ENCODE data around the gene FAM187B. TPM values are rescaled to one million over a fixed set of nuclear protein-coding genes. Genes with fewer than 3 reads are reported as not detected.

Gene FAM187B
- total RNA-seq, 1 experiment from 2014 or later = not detected

- Mint-ChIP-seq H3K9me3 (ENCODE audit: low read depth, unreplicated experiment) (peaks cover 6% of the 10 kb centered on the region), H3K27ac (ENCODE audit: unreplicated experiment) (no peak overlapping the region), H3K4me3 (ENCODE audit: low read depth, unreplicated experiment) (no peak overlapping the region), H3K27me3 (ENCODE audit: unreplicated experiment) (no peaks in the 10 kb centered on the region), H3K4me1 (ENCODE audit: low read depth, unreplicated experiment) (no peaks in the 10 kb centered on the region), H3K36me3 (ENCODE audit: insufficient read depth, unreplicated experiment) (no peaks in the 10 kb centered on the region)
- TF ChIP-seq, protein P1, sequence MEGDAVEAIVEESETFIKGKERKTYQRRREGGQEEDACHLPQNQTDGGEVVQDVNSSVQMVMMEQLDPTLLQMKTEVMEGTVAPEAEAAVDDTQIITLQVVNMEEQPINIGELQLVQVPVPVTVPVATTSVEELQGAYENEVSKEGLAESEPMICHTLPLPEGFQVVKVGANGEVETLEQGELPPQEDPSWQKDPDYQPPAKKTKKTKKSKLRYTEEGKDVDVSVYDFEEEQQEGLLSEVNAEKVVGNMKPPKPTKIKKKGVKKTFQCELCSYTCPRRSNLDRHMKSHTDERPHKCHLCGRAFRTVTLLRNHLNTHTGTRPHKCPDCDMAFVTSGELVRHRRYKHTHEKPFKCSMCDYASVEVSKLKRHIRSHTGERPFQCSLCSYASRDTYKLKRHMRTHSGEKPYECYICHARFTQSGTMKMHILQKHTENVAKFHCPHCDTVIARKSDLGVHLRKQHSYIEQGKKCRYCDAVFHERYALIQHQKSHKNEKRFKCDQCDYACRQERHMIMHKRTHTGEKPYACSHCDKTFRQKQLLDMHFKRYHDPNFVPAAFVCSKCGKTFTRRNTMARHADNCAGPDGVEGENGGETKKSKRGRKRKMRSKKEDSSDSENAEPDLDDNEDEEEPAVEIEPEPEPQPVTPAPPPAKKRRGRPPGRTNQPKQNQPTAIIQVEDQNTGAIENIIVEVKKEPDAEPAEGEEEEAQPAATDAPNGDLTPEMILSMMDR (IDR thresholded peaks at IDR 0.05; ENCODE audit: unreplicated experiment) = no peak
- CTCF ChIA-PET = interaction anchor here (0.6 to 0.8 kb wide), 3 partner anchors 11 to 82 kb away, joined by 3 to 7 read pairs (median 4); partner anchors contain the start of gene FXYD5
- intact Hi-C loops (cut with micrococcal nuclease; ENCODE audit: unreplicated experiment) = no loop called here
- DNase-seq = no peak
- no TSS peak for BruUV-seq (replicated peaks)
Measured at GRCh38 chr19:35236638-35237400, 8.3 kb upstream of the FAM187B start.

DNA sequence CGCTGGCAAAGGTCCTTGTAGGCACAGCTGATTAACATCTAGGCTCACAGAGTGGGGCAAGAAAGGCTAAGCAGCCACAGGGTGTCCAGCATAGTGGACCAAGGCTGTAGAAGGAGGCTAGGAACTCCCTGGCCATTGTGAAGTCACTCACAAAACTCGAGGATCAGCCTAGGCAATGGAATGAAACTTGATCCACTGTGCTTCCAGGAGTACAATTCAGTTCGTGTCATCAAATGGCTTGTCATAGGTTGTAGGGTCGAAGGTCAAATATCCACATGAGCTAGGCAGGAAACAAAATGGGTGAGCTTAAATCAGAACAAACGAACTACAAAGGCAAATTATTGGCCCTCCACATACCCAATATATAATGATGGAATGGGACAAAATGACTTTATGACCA is 4.4 kb upstream of the FAM187B start:
- intact Hi-C loops (cut with micrococcal nuclease; ENCODE audit: unreplicated experiment) = no loop called here
- no TSS peak for BruUV-seq (replicated peaks)

DNA sequence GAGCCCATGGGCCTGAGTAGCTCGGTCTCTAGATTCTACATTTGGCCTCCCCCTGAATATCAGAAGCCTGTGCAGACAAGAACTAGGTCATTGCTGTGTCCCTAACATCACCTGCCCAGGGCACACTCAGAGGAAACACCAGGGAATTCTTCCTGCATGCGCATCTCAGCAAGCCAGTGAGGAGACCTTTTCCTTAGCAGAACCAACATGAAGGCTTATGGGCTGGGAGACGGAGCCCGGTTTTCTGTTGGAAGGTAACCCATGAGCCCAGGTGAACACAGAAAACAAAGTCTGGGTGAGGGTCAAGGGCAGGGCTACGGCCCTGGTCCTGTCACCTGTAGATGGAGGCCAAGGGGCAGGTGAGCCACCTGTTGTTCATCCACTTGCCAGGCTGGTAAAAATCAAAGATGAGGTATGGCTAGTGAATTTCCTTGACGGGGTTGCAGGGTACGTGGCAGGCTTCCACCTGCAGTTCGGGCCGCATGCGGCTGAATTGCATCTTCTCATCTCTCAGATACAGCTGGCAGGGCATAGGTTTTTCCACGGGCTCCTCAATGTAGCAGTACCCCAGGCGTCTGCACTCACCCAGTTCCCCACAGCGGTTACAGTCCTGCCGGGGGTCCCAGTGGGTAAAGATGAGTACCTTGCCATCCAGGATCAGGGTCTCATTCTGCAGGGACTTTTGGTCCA is 3.6 kb upstream of the FAM187B start:
- H3K4me3 Mint-ChIP-seq (ENCODE audit: low read depth, unreplicated experiment) = no peak overlapping the region
- H3K27ac Mint-ChIP-seq (ENCODE audit: unreplicated experiment) = no peak overlapping the region
- intact Hi-C loops (cut with micrococcal nuclease; ENCODE audit: unreplicated experiment) = no loop called here
- H3K9me3 Mint-ChIP-seq (ENCODE audit: low read depth, unreplicated experiment) = no peaks in the 10 kb centered on the region
- H3K27me3 Mint-ChIP-seq (ENCODE audit: unreplicated experiment) = no peaks in the 10 kb centered on the region
- no peaks in the 10 kb centered on the region for H3K4me1 Mint-ChIP-seq (ENCODE audit: low read depth, unreplicated experiment)
- TF ChIP-seq, protein P1 (IDR thresholded peaks at IDR 0.05; ENCODE audit: unreplicated experiment) = no peak
- CTCF ChIA-PET = interaction anchor here (0.7 kb wide), 1 partner anchor 134 kb away, joined by 3 read pairs; no protein-coding TSS in a partner anchor
- no TSS peak for BruUV-seq (replicated peaks)
- no peak for DNase-seq
- H3K36me3 Mint-ChIP-seq (ENCODE audit: insufficient read depth, unreplicated experiment) = no peaks in the 10 kb centered on the region

More for the DNA sequence above, 4.4 kb upstream of the FAM187B start:
- CTCF ChIA-PET = interaction anchor here (0.7 kb wide), 1 partner anchor 88 kb away, joined by 3 read pairs; no protein-coding TSS in a partner anchor
- TF ChIP-seq, protein P1 (IDR thresholded peaks at IDR 0.05; ENCODE audit: unreplicated experiment) = no peak
- no peaks in the 10 kb centered on the region for H3K27me3 Mint-ChIP-seq (ENCODE audit: unreplicated experiment)
- no peaks in the 10 kb centered on the region for H3K9me3 Mint-ChIP-seq (ENCODE audit: low read depth, unreplicated experiment)
- H3K27ac Mint-ChIP-seq (ENCODE audit: unreplicated experiment) = no peak overlapping the region
- no peak for DNase-seq
- no peaks in the 10 kb centered on the region for H3K36me3 Mint-ChIP-seq (ENCODE audit: insufficient read depth, unreplicated experiment)
- no peak overlapping the region for H3K4me3 Mint-ChIP-seq (ENCODE audit: low read depth, unreplicated experiment)
- no peaks in the 10 kb centered on the region for H3K4me1 Mint-ChIP-seq (ENCODE audit: low read depth, unreplicated experiment)

DNA sequence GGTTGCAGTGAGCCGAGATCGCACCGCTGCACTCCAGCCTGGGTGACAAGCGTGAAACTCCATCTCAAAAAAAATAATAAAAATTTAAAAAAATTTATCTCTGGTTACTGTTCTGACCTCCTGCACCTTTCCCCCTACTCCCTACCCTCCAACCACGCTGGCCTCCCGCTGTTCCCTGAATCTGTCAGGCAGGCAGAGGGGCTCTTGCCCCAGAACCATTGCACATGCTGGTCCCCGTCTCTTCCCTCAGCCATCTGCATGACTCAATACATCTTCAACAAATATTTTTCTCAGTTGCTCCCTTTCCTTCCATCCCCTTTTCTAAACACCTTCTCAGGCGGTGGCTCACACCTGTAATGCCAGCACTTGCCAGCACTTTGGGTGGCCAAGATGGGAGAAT is 1.1 kb upstream of the FAM187B start:
- no peak for DNase-seq
- CTCF ChIA-PET = no interaction called here
- TF ChIP-seq, protein P1 (IDR thresholded peaks at IDR 0.05; ENCODE audit: unreplicated experiment) = no peak
- no peaks in the 10 kb centered on the region for H3K36me3 Mint-ChIP-seq (ENCODE audit: insufficient read depth, unreplicated experiment)
- no peak overlapping the region for H3K27ac Mint-ChIP-seq (ENCODE audit: unreplicated experiment)
- BruUV-seq (replicated peaks) = no TSS peak
- H3K9me3 Mint-ChIP-seq (ENCODE audit: low read depth, unreplicated experiment) = no peaks in the 10 kb centered on the region
- H3K4me3 Mint-ChIP-seq (ENCODE audit: low read depth, unreplicated experiment) = no peak overlapping the region
- no peaks in the 10 kb centered on the region for H3K4me1 Mint-ChIP-seq (ENCODE audit: low read depth, unreplicated experiment)
- intact Hi-C loops (cut with micrococcal nuclease; ENCODE audit: unreplicated experiment) = no loop called here
- no peaks in the 10 kb centered on the region for H3K27me3 Mint-ChIP-seq (ENCODE audit: unreplicated experiment)
